ENCODE measurements around the gene PCSK7.
"Not testable (repeated sequence)": the region's sequence is repeated elsewhere in the genome, so short reads cannot be mapped to it uniquely, and the experiment has no call there.

PCSK7 gene

DNA sequence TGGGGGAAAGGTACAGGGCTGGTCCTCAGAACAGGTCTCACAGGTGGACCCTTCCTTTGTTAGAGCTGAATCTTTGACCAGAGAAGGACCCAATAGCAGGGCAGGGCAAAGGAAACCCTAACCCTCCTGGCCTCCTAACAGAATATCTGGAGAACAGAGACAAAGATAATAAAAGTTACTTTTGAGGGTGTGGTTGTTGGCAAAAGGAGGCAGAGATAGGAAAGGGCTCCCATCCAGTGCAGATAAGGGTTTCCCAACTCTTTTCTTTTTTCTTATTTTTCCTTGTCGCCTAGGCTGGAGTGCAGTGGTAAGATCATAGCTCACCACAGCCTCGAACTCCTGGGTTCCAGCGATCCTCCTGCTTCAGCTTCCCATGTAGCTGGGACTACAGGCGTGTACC, 11.9 kb downstream of the PCSK7 start:
- Histone ChIP-seq H3K36me3 (ENCODE audit: control insufficient read depth, insufficient read depth, low read length) (peaks cover 25% of the 10 kb centered on the region), H3K27me3 (ENCODE audit: control insufficient read depth, insufficient read depth, low read length) (no peaks in the 10 kb centered on the region), H3K4me3 (ENCODE audit: low read length) (no peak overlapping the region), H3K4me1 (ENCODE audit: control insufficient read depth, insufficient read depth, low read length) (peaks cover 72% of the 10 kb centered on the region), H3K9ac (ENCODE audit: low read length) (peak overlapping the region; percentile 23), H3K9me3 (ENCODE audit: control insufficient read depth, low read length) (no peaks in the 10 kb centered on the region)

GRCh38 chr11:117219455-117219854, 12.4 kb downstream of the PCSK7 start:
- Histone ChIP-seq H3K9me3 (ENCODE audit: control insufficient read depth, low read length) (no peaks in the 10 kb centered on the region), H3K4me1 (ENCODE audit: control insufficient read depth, insufficient read depth, low read length) (peaks cover 67% of the 10 kb centered on the region), H3K36me3 (ENCODE audit: control insufficient read depth, insufficient read depth, low read length) (peaks cover 29% of the 10 kb centered on the region), H3K4me3 (ENCODE audit: low read length) (no peak overlapping the region), H3K27me3 (ENCODE audit: control insufficient read depth, insufficient read depth, low read length) (no peaks in the 10 kb centered on the region), H3K9ac (ENCODE audit: low read length) (no peak overlapping the region)

DNA sequence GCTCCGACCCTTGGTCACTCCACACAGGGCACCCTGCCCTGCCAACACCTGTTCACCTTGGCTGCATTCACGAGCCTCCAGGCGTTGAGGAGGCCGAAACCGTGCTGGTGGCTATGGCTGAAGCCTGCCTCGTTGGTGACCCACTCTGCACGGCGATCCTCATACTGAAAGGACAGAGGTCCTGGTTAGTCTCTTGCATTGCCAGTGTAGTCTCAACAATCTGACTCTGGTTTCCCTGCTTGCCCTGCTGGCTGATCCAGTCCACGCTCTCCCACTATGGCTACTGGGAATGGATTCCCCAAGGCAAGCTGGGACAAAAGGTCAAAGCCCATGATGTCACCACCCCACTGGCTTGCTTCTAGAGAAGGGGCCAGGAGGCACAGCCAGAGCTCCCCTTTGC, 12.9 kb downstream of the PCSK7 start:
- H3K9me3 ChIP-seq (ENCODE audit: control insufficient read depth, low read length): no peaks in the 10 kb centered on the region
- peaks cover 62% of the 10 kb centered on the region for H3K4me1 ChIP-seq (ENCODE audit: control insufficient read depth, insufficient read depth, low read length)
- H3K36me3 ChIP-seq (ENCODE audit: control insufficient read depth, insufficient read depth, low read length): peaks cover 26% of the 10 kb centered on the region
- H3K4me3 ChIP-seq (ENCODE audit: low read length): no peak overlapping the region
- H3K27me3 ChIP-seq (ENCODE audit: control insufficient read depth, insufficient read depth, low read length): no peaks in the 10 kb centered on the region
- H3K9ac ChIP-seq (ENCODE audit: low read length): peak overlapping the region; percentile 48

GRCh38 chr11:117218133-117218915, 13.5 kb downstream of the PCSK7 start:
- no peaks in the 10 kb centered on the region for H3K9me3 ChIP-seq (ENCODE audit: control insufficient read depth, low read length)
- H3K4me3 ChIP-seq (ENCODE audit: low read length): no peak overlapping the region
- no peaks in the 10 kb centered on the region for H3K27me3 ChIP-seq (ENCODE audit: control insufficient read depth, insufficient read depth, low read length)
- H3K9ac ChIP-seq (ENCODE audit: low read length): peak overlapping the region; percentile 48
- H3K36me3 ChIP-seq (ENCODE audit: control insufficient read depth, insufficient read depth, low read length): peaks cover 22% of the 10 kb centered on the region
- H3K4me1 ChIP-seq (ENCODE audit: control insufficient read depth, insufficient read depth, low read length): peaks cover 55% of the 10 kb centered on the region

DNA sequence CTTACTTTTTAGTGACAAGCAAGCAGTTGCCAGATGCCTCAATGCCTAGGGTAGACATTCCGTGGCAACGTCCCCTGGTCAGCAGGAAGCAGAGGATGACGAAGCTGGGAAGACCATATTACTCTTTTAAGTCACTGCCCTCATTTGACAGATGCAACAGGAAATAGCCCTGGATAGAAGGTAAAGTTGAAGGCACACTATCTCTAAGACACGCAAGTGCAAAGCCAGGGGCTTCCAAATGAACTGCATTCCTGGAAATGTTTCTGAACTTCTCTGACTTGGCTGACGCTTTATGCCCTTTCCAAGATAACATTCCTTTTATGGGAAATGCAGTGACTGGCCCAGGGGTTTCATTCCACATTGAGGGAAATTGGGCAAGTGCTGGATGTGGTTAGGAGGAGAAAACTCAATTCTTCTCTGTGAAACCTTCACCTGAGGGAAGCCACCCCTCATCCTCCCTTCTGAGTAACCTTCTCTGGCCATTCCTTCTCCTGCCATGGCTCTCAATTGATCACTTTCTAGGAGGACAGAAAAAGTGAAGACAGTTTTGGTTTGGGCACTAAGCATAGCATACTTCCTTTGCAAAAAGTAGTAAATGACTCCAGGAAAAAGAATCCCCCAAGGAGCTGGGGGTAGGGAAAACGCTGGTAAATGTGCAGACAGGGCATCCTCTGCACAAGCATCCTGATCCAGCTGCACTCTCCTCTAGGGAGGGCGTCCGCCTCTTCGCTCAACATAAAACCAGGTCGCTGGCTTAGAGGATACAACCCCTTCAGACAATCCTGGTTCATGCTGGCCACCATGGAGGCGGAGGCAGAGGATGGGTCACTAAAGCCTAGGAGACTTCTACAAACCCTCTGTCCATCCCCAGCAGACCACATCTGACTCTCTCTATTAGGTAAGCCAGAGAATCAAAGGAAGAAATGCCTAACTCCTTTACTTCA, 14.5 kb downstream of the PCSK7 start:
- Histone ChIP-seq H3K36me3 (ENCODE audit: control insufficient read depth, insufficient read depth, low read length) (peaks cover 22% of the 10 kb centered on the region), H3K27me3 (ENCODE audit: control insufficient read depth, insufficient read depth, low read length) (no peaks in the 10 kb centered on the region), H3K4me1 (ENCODE audit: control insufficient read depth, insufficient read depth, low read length) (peaks cover 50% of the 10 kb centered on the region), H3K9ac (ENCODE audit: low read length) (no peak overlapping the region), H3K9me3 (ENCODE audit: control insufficient read depth, low read length) (no peaks in the 10 kb centered on the region), H3K4me3 (ENCODE audit: low read length) (no peak overlapping the region)

- peaks cover 20% of the 10 kb centered on the region for H3K36me3 ChIP-seq (ENCODE audit: control insufficient read depth, insufficient read depth, low read length)
- no peaks in the 10 kb centered on the region for H3K9me3 ChIP-seq (ENCODE audit: control insufficient read depth, low read length)
- H3K9ac ChIP-seq (ENCODE audit: low read length): no peak overlapping the region
- peaks cover 34% of the 10 kb centered on the region for H3K4me1 ChIP-seq (ENCODE audit: control insufficient read depth, insufficient read depth, low read length)
- no peaks in the 10 kb centered on the region for H3K27me3 ChIP-seq (ENCODE audit: control insufficient read depth, insufficient read depth, low read length)
- H3K4me3 ChIP-seq (ENCODE audit: low read length): no peak overlapping the region
These were observed 17.3 kb downstream of the PCSK7 start for GRCh38 chr11:117214404-117215110.

DNA sequence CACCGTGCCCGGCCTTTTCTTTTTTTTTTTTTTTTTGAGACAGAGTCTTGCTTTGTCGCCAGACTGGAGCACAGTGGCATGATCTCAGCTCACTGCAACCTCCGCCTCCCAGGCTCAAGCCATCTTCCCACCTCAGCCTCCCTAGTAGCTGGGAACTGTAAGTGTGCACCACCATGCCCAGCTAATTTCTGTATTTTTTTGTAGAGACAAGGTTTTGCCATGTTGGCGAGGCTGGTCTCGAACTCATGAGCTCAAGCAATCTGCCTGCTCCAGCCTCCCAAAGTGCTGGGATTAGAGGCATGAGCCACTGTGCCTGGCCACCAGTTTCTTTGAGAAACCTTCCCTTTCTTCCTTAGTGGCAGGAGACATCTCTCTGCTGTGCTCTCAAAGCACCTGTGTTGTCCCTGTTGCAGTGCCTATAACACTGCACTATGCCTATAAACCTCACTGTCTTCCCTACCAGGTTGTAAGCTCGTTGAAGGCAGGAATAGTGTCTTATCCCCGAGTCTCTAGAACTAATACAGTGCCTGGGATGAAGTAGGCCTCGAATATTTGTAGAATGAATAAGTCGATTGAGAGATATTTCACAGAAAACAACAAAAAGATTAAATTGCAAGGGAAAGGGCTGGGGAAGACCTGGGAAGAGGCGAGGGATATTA, 19.0 kb downstream of the PCSK7 start:
- Histone ChIP-seq H3K4me1 (ENCODE audit: control insufficient read depth, insufficient read depth, low read length) (peaks cover 20% of the 10 kb centered on the region), H3K27me3 (ENCODE audit: control insufficient read depth, insufficient read depth, low read length) (no peaks in the 10 kb centered on the region), H3K36me3 (ENCODE audit: control insufficient read depth, insufficient read depth, low read length) (peaks cover 6% of the 10 kb centered on the region), H3K4me3 (ENCODE audit: low read length) (no peak overlapping the region), H3K9me3 (ENCODE audit: control insufficient read depth, low read length) (no peaks in the 10 kb centered on the region), H3K9ac (ENCODE audit: low read length) (no peak overlapping the region)

- Histone ChIP-seq H3K9ac (ENCODE audit: low read length) (no peak overlapping the region), H3K27me3 (ENCODE audit: control insufficient read depth, insufficient read depth, low read length) (no peaks in the 10 kb centered on the region), H3K4me3 (ENCODE audit: low read length) (no peak overlapping the region), H3K4me1 (ENCODE audit: control insufficient read depth, insufficient read depth, low read length) (peaks cover 15% of the 10 kb centered on the region), H3K9me3 (ENCODE audit: control insufficient read depth, low read length) (no peaks in the 10 kb centered on the region), H3K36me3 (ENCODE audit: control insufficient read depth, insufficient read depth, low read length) (peaks cover 6% of the 10 kb centered on the region)
These were observed 21.3 kb downstream of the PCSK7 start for GRCh38 chr11:117210620-117211019.

DNA sequence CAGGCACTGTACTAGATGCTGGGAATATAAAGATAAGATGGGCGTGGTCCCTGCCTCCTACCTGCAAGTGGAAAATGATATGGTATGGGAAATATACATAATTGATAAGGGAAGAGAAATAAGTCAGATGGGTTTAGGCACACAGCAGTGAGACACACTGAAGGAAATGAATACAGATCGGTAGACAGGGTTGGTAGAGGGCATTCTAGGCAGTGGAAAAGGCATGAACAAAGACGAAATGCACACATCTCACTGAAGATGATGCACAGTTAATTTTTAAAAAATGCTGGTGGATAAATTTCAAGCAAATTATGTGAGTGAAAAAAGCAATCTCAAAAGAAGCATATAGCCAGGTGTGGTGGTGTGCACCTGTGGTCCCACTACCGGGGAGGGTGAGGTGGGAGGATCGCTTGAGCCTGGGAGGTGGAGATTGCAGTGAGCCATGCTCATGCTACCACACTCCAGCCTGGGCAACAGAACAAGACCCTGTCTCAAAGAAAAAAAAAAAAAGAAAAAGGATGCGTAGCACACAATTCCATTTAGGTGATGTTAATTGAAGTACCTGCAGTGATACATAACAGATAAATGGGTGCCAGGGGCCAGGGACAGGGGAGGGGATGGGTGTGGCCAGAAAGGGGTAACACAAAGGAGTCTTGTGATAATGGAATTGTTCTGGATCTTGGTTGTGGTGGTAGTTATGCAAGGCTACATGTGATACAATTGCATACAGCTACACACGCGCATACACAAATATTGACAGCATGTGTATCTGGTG, 22.3 kb downstream of the PCSK7 start:
- peaks cover 15% of the 10 kb centered on the region for H3K4me1 ChIP-seq (ENCODE audit: control insufficient read depth, insufficient read depth, low read length)
- not testable (repeated sequence) for H3K4me3 ChIP-seq (ENCODE audit: low read length); H3K27me3 ChIP-seq (ENCODE audit: control insufficient read depth, insufficient read depth, low read length); H3K36me3 ChIP-seq (ENCODE audit: control insufficient read depth, insufficient read depth, low read length); H3K9me3 ChIP-seq (ENCODE audit: control insufficient read depth, low read length); H3K9ac ChIP-seq (ENCODE audit: low read length)

- H3K4me3 ChIP-seq (ENCODE audit: low read length); H3K36me3 ChIP-seq (ENCODE audit: control insufficient read depth, insufficient read depth, low read length); H3K27me3 ChIP-seq (ENCODE audit: control insufficient read depth, insufficient read depth, low read length); H3K9ac ChIP-seq (ENCODE audit: low read length); H3K9me3 ChIP-seq (ENCODE audit: control insufficient read depth, low read length): not testable (repeated sequence)
- peaks cover 15% of the 10 kb centered on the region for H3K4me1 ChIP-seq (ENCODE audit: control insufficient read depth, insufficient read depth, low read length)
These were observed 23.2 kb downstream of the PCSK7 start for GRCh38 chr11:117208710-117209109.

DNA sequence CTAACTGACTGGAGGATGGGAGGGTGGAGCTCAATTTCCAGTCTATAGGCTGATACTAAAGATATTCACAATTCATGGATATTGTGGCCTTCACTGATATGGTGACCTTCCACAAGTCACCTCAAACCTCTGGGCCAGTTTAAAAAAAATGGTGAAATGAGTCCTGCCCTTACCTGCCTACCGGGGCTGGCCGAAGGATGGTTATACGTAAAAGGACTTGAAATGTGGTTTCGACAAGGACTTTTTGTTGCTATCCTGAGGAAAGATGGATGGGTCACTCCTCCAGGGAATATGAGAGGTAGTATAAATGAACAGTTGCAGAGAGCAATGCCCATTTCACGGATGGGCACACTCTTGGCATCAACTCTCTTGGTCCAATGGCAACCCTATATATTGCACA, 24.4 kb downstream of the PCSK7 start:
- H3K4me3 ChIP-seq (ENCODE audit: low read length); H3K9ac ChIP-seq (ENCODE audit: low read length); H3K9me3 ChIP-seq (ENCODE audit: control insufficient read depth, low read length); H3K36me3 ChIP-seq (ENCODE audit: control insufficient read depth, insufficient read depth, low read length); H3K27me3 ChIP-seq (ENCODE audit: control insufficient read depth, insufficient read depth, low read length): not testable (repeated sequence)
- H3K4me1 ChIP-seq (ENCODE audit: control insufficient read depth, insufficient read depth, low read length): peaks cover 15% of the 10 kb centered on the region

All from mucosa of stomach (tissue), 1 donor.